ENCODE results near the gene NBR1.
"Not testable (repeated sequence)": the region's sequence is repeated elsewhere in the genome, so short reads cannot be mapped to it uniquely, and the experiment has no call there.

NBR1 gene

GRCh38 chr17:43170766-43171585, at the start of gene NBR1:
TSS of gene NBR1 (plus strand) at chr17:43171214. CDS start at chr17:43175800, 4,586 bp downstream.
- DNase-seq (ENCODE audit: low spot score), result peak; percentile 99

GRCh38 chr17:43125133-43125966, 45.7 kb upstream of the NBR1 start, which contains the start of gene BRCA1:
TSS of gene BRCA1 (minus strand) at chr17:43125364. CDS start at chr17:43124096, 1,268 bp downstream.
- DNase-seq (ENCODE audit: low spot score), result peak; percentile 99

- no peak for DNase-seq (ENCODE audit: low spot score)
Measured at GRCh38 chr17:43125967-43126910, 44.8 kb upstream of the NBR1 start.

- no peak for DNase-seq (ENCODE audit: low spot score)
Measured at GRCh38 chr17:43126911-43127290, 44.1 kb upstream of the NBR1 start.

- not testable (repeated sequence) for DNase-seq (ENCODE audit: low spot score)
Measured at GRCh38 chr17:43127333-43127876, 43.6 kb upstream of the NBR1 start.

GRCh38 chr17:43129671-43130010, 41.4 kb upstream of the NBR1 start:
- DNase-seq (ENCODE audit: low spot score), result no peak

- DNase-seq (ENCODE audit: low spot score), result no peak
Measured at GRCh38 chr17:43132117-43132516, 38.9 kb upstream of the NBR1 start.

- not testable (repeated sequence) for DNase-seq (ENCODE audit: low spot score)
Measured at GRCh38 chr17:43133439-43133838, 37.6 kb upstream of the NBR1 start.

- no peak for DNase-seq (ENCODE audit: low spot score)
Measured at GRCh38 chr17:43134774-43135453, 36.1 kb upstream of the NBR1 start.

GRCh38 chr17:43135454-43135819, 35.6 kb upstream of the NBR1 start:
- no peak for DNase-seq (ENCODE audit: low spot score)

- DNase-seq (ENCODE audit: low spot score), result not testable (repeated sequence)
Measured at GRCh38 chr17:43136574-43136973, 34.4 kb upstream of the NBR1 start.

- not testable (repeated sequence) for DNase-seq (ENCODE audit: low spot score)
Measured at GRCh38 chr17:43138531-43138930, 32.5 kb upstream of the NBR1 start.

GRCh38 chr17:43140396-43141332, 30.4 kb upstream of the NBR1 start:
- no peak for DNase-seq (ENCODE audit: low spot score)

- DNase-seq (ENCODE audit: low spot score), result no peak
Measured at GRCh38 chr17:43142153-43142552, 28.9 kb upstream of the NBR1 start.

- no peak for DNase-seq (ENCODE audit: low spot score)
Measured at GRCh38 chr17:43143201-43143600, 27.8 kb upstream of the NBR1 start.

GRCh38 chr17:43146649-43147048, 24.4 kb upstream of the NBR1 start:
- DNase-seq (ENCODE audit: low spot score), result no peak

GRCh38 chr17:43151880-43152456, 19.0 kb upstream of the NBR1 start:
- DNase-seq (ENCODE audit: low spot score), result no peak

- DNase-seq (ENCODE audit: low spot score), result not testable (repeated sequence)
Measured at GRCh38 chr17:43153197-43153835, 17.7 kb upstream of the NBR1 start.

- no peak for DNase-seq (ENCODE audit: low spot score)
Measured at GRCh38 chr17:43155666-43156065, 15.3 kb upstream of the NBR1 start.

All from COLO829 (cell line).